Ishikawa (cell line): ENCODE data around the gene ATP9B.

ENCODE experiments used
- EGR1 ChIP-seq: IDR thresholded peaks from 2 replicates; pipeline ENCODE4 v1.6.1; 2012
- EP300 ChIP-seq: IDR thresholded peaks from 2 replicates; pipeline ENCODE4 v1.6.1; 2012; ENCODE audit warnings: borderline replicate concordance
- MAX ChIP-seq: IDR thresholded peaks from 2 replicates; pipeline ENCODE4 v1.6.1; 2012
- NFIC ChIP-seq: IDR thresholded peaks from 2 replicates; pipeline ENCODE4 v1.6.1; 2012
- TAF1 ChIP-seq: IDR thresholded peaks from 2 replicates; pipeline ENCODE4 v1.6.1; 2012; ENCODE audit warnings: low read depth, mild to moderate bottlenecking
- TCF12 ChIP-seq: IDR thresholded peaks from 2 replicates; pipeline ENCODE4 v1.6.1; 2012; ENCODE audit warnings: low read depth
- YY1 ChIP-seq: IDR thresholded peaks from 2 replicates; pipeline ENCODE4 v1.6.1; 2012; ENCODE audit warnings: low read depth

- TF ChIP-seq MAX: no peak
- no peak for TF ChIP-seq YY1
- TF ChIP-seq TAF1: no peak
- TF ChIP-seq NFIC: no peak
- no peak for TF ChIP-seq TCF12
- TF ChIP-seq EP300: no peak
- TF ChIP-seq EGR1: no peak
These were observed 147.0 kb downstream of the ATP9B start for GRCh38 chr18:79216176-79216575.
